A549 (cell line): ENCODE measurements around the gene BUD23. TPM values are rescaled to one million over a fixed set of nuclear protein-coding genes. Genes with fewer than 3 reads are reported as not detected.
A peak's percentile ranks its signal among the peaks of the same experiment; 100 is the strongest.

Source experiments
- ATAC-seq, 2 experiments: fragments of 200-7000 bp in 1 of 2; fragments of >200 bp in 1 of 2; cut with Nextera tagmentation in 1 of 2; cut with Tn5 transposase in 1 of 2; 3 replicates each; pipeline versions ENCODE4 v1.8.0 to v1.9.1; 2018 to 2020; ENCODE audit warnings: mild to moderate bottlenecking in 1 of 2, moderate library complexity in 1 of 2
- CTCF ChIA-PET: fragments of 300-600 bp; sonication (Branson Sonifier 250); formaldehyde crosslinking; extraction: SDS; loops from one replicate; lab custom pipeline; 2021; ENCODE audit warnings: antibody characterized with exemption, inconsistent platforms; lab: Yijun Ruan, JAX
- POLR2A ChIA-PET: fragments of 350-600 bp; formaldehyde crosslinking; extraction: SDS; loops from one replicate; lab custom pipeline; 2021; ENCODE audit warnings: antibody characterized with exemption, inconsistent platforms; lab: Yijun Ruan, JAX
- DNase-seq, 2 experiments: peaks; one replicate each; pipeline versions ENCODE4 v3.0.0 to v3.0.0-alpha.2; 2011 to 2016; ENCODE audit warnings: low read depth in 1 of 2, low spot score in 1 of 2
- FAIRE-seq: peaks from 2 replicates; lab custom pipeline; 2011; peaks lifted over from hg19 to GRCh38; lab: Jason Lieb, UNC
- H3K27ac ChIP-seq, 2 experiments: fragments of >200 bp; sonication (Bioruptor Twin); formaldehyde crosslinking; 3 replicates each; pipeline ENCODE4 v1.5.1; 2016 to 2017
- H3K4me1 ChIP-seq: fragments of >200 bp; sonication (Bioruptor Twin); formaldehyde crosslinking; 3 replicates; pipeline ENCODE4 v1.6.1; 2016
- H3K4me2 ChIP-seq: fragments of >200 bp; sonication (Bioruptor Twin); formaldehyde crosslinking; 3 replicates; pipeline ENCODE4 v1.6.1; 2016
- H3K4me3 ChIP-seq: fragments of >200 bp; sonication (Bioruptor Twin); formaldehyde crosslinking; 3 replicates; pipeline ENCODE4 v1.5.1; 2016
- H3K9me3 ChIP-seq: fragments of >200 bp; sonication (Bioruptor Twin); formaldehyde crosslinking; 3 replicates; pipeline ENCODE4 v1.6.1; 2016
- BCL3 ChIP-seq: fragments of >200 bp; sonication (Bioruptor Twin); formaldehyde crosslinking; IDR thresholded peaks from 3 replicates; pipeline ENCODE4 v1.6.1; 2016
- BHLHE40 ChIP-seq: IDR thresholded peaks from 2 replicates; pipeline ENCODE4 v1.6.1; 2012; ENCODE audit warnings: low read depth, low read length, inconsistent platforms
- CBX8 ChIP-seq: fragments of 200-600 bp; sonication (generic); IDR thresholded peaks from 2 replicates; pipeline ENCODE4 v1.6.1; 2016
- CHD2 ChIP-seq: fragments of 150-350 bp; IDR thresholded peaks from 2 replicates; pipeline ENCODE4 v1.6.1; 2014; ENCODE audit warnings: low read length; ENCODE audit not compliant: partially characterized antibody
- CTCF ChIP-seq: fragments of >200 bp; sonication (Bioruptor Twin); formaldehyde crosslinking; IDR thresholded peaks from 3 replicates; pipeline ENCODE4 v1.5.1; 2016
- EHMT2 ChIP-seq: fragments of 200-600 bp; sonication (generic); IDR thresholded peaks from 2 replicates; pipeline ENCODE4 v1.6.1; 2016; ENCODE audit warnings: antibody characterized with exemption, low read depth, mild to moderate bottlenecking, moderate library complexity
- ELK1 ChIP-seq: fragments of 150-350 bp; IDR thresholded peaks from 2 replicates; pipeline ENCODE4 v1.6.1; 2014; ENCODE audit warnings: low read depth, mild to moderate bottlenecking, low read length
- FOSB ChIP-seq: fragments of 250-450 bp; sonication (Bioruptor Pico); IDR thresholded peaks from 2 replicates; pipeline ENCODE4 v1.5.0; 2020; ENCODE audit warnings: mild to moderate bottlenecking, moderate library complexity
- FOSL2 ChIP-seq, 2 experiments: fragments of 450-650 bp in 1 of 2; fragments of >200 bp in 1 of 2; sonication (Bioruptor Twin) in 1 of 2; formaldehyde crosslinking; IDR thresholded peaks; 2 replicates each; pipeline versions ENCODE4 v1.5.0 to v1.6.1; 2016 to 2020; ENCODE audit warnings: mild to moderate bottlenecking in 1 of 2, moderate library complexity in 1 of 2
- FOXS1 ChIP-seq: fragments of 250-450 bp; sonication (Bioruptor Pico); IDR thresholded peaks from 2 replicates; pipeline ENCODE4 v1.5.0; 2020; ENCODE audit warnings: mild to moderate bottlenecking, moderate library complexity
- GATA3 ChIP-seq: IDR thresholded peaks from 2 replicates; pipeline ENCODE4 v1.6.1; 2012; ENCODE audit warnings: borderline replicate concordance
- HMGXB4 ChIP-seq: fragments of 250-450 bp; sonication (Bioruptor Pico); IDR thresholded peaks from 2 replicates; pipeline ENCODE4 v1.5.0; 2021; ENCODE audit warnings: mild to moderate bottlenecking, moderate library complexity, borderline replicate concordance
- JUN ChIP-seq, 2 experiments: fragments of >200 bp; sonication (Bioruptor Twin); formaldehyde crosslinking; IDR thresholded peaks; 2 replicates in 1 of 2; 3 replicates in 1 of 2; pipeline ENCODE4 v1.6.1; 2016 to 2017
- KDM5A ChIP-seq: fragments of 200-600 bp; sonication (generic); IDR thresholded peaks from 2 replicates; pipeline ENCODE4 v1.6.1; 2016; ENCODE audit warnings: antibody characterized with exemption, mild to moderate bottlenecking
- MAX ChIP-seq: IDR thresholded peaks from 2 replicates; pipeline ENCODE4 v1.6.1; 2012
- MYC ChIP-seq: IDR thresholded peaks from 2 replicates; pipeline ENCODE4 v1.6.1; 2012; ENCODE audit warnings: mild to moderate bottlenecking, inconsistent platforms, low read length, improper control_type of control experiment, borderline replicate concordance
- PBX3 ChIP-seq: IDR thresholded peaks from 2 replicates; pipeline ENCODE4 v1.6.1; 2012
- PHF8 ChIP-seq: fragments of 200-600 bp; sonication (generic); IDR thresholded peaks from 2 replicates; pipeline ENCODE4 v1.6.1; 2016; ENCODE audit warnings: low read depth, mild to moderate bottlenecking, antibody characterized with exemption, moderate library complexity, borderline replicate concordance
- POLR2A ChIP-seq: IDR thresholded peaks from 2 replicates; pipeline ENCODE4 v1.6.1; 2012; ENCODE audit warnings: mild to moderate bottlenecking, low read length
- RAD21 ChIP-seq, 2 experiments: fragments of >200 bp in 1 of 2; sonication (Bioruptor Twin) in 1 of 2; formaldehyde crosslinking in 1 of 2; IDR thresholded peaks in 1 of 2; conservative IDR thresholded peaks in 1 of 2; 2 replicates in 1 of 2; 3 replicates in 1 of 2; pipeline ENCODE4 v1.6.1; 2012 to 2018; ENCODE audit warnings: inconsistent platforms in 1 of 2
- SMC3 ChIP-seq: fragments of >200 bp; sonication (Bioruptor Twin); formaldehyde crosslinking; IDR thresholded peaks from 3 replicates; pipeline ENCODE4 v1.6.1; 2018; ENCODE audit warnings: inconsistent platforms
- USF2 ChIP-seq: fragments of 450-650 bp; IDR thresholded peaks from 2 replicates; pipeline ENCODE4 v1.6.1; 2014; ENCODE audit warnings: antibody characterized with exemption
- WGBS: methylation state at CpG from one replicate; pipeline ENCODE4 v1.1.6; 2017; ENCODE audit errors: missing lambda C conversion rate; 5-methylcytosine and 5-hydroxymethylcytosine counted together
- polyA minus RNA-seq: library from RNA; depleted of rRNA, polyadenylated mRNA; stranded (reverse); fragments of >200 nt; gene quantifications from 2 replicates; pipeline ENCODE4 v1.2.3, GENCODE V29; 2011; rRNA and poly(A)+ RNA removed
- polyA plus RNA-seq, 4 experiments: library from polyadenylated mRNA; depleted of rRNA in 3 of 4; stranded (reverse); fragments of >200 nt; fragmentation: RNase III in 1 of 4; extraction: RNeasy Plus Mini Kit Qiagen cat#74134 plus additional on column Dnase treatment in 1 of 4; gene quantifications; 2 replicates in 3 of 4; 3 replicates in 1 of 4; pipeline ENCODE4 v1.2.3, GENCODE V29; 2011 to 2017

Gene BUD23
- 131 and 161 TPM in 2 replicates for polyA plus RNA-seq (2011; rRNA removed)
- polyA plus RNA-seq (2012; cell fraction: cytosol; rRNA removed), result 174 and 207 TPM in 2 replicates
- polyA plus RNA-seq (2012; cell fraction: nucleus; rRNA removed), result 105 and 131 TPM in 2 replicates
- polyA plus RNA-seq (2017; fragmentation: RNase III; extraction: RNeasy Plus Mini Kit Qiagen cat#74134 plus additional on column Dnase treatment), result 130 to 145 TPM (median 134 TPM) in 3 replicates
- 64.7 and 68.8 TPM in 2 replicates for polyA minus RNA-seq

- Histone ChIP-seq H3K4me1 (peaks cover 33% of the 10 kb centered on the region), H3K27ac (peak within 1 kb of the TSS; percentile 92 to 93), H3K9me3 (no peaks in the 10 kb centered on the region), H3K4me3 (peak within 1 kb of the TSS; percentile 77), H3K4me2 (peak within 1 kb of the TSS; percentile 99)
- ChIA-PET CTCF (interaction anchor here (0.6 to 2.6 kb wide), 4 partner anchors 15 to 131 kb away, joined by 3 to 15 read pairs (median 4); no protein-coding TSS in a partner anchor), POLR2A (interaction anchor here (0.6 to 1.2 kb wide), 4 partner anchors 13 to 42 kb away, joined by 3 to 13 read pairs (median 5); no protein-coding TSS in a partner anchor)
- 0% methylated on average over 20 of the region's 68 CpGs for WGBS
- ATAC-seq (peak; percentile 96), FAIRE-seq (no peak), DNase-seq (peak; percentile 93 to 98)
- no peak for TF ChIP-seq USF2
- peak; percentile 71 to 90; a peak in 3 of 5 replicates for TF ChIP-seq JUN (IDR thresholded peaks at IDR 0.05)
- TF ChIP-seq RAD21 (conservative IDR thresholded peaks at IDR 0.05 in 1 of 2, IDR thresholded peaks at IDR 0.05 in 1 of 2), result no peak; a peak in 1 of 5 replicates
- TF ChIP-seq PHF8, result peak; percentile 81; the same call in 1 of the 2 replicates
- peak; percentile 77 for TF ChIP-seq POLR2A
- peak; percentile 26; the same call in 1 of the 2 replicates for TF ChIP-seq GATA3
- no peak; the same call in 1 of the 2 replicates for TF ChIP-seq HMGXB4 (CRISPR knock-in tag)
- no peak for TF ChIP-seq FOSB
- TF ChIP-seq EHMT2, result no peak
- TF ChIP-seq MAX, result peak; percentile 91
- no peak for TF ChIP-seq BHLHE40
- peak; percentile 81; the same call in 1 of the 2 replicates for TF ChIP-seq MYC
- TF ChIP-seq FOXS1 (CRISPR knock-in tag), result no peak
- 0 out of 3 replicates have a peak, but pooled peaks have one; percentile 12 for TF ChIP-seq SMC3
- TF ChIP-seq KDM5A, result peak; percentile 98
- TF ChIP-seq ELK1, result no peak
- no peak for TF ChIP-seq PBX3
- TF ChIP-seq BCL3, result peak; percentile 78; the same call in 2 of the 3 replicates
- TF ChIP-seq CHD2, result peak; percentile 25
- no peak for TF ChIP-seq CBX8
- no peak for TF ChIP-seq CTCF
- TF ChIP-seq FOSL2 (IDR thresholded peaks at IDR 0.05), result no peak
- TF ChIP-seq FOSL2 (CRISPR knock-in tag; IDR thresholded peaks at IDR 0.05), result peak; percentile 27; the same call in 1 of the 2 replicates
Measured at GRCh38 chr7:73683056-73683787, at the start of gene BUD23, which contains the start of gene DNAJC30. TSS of gene BUD23 (plus strand) at chr7:73683597. CDS start at chr7:73683626, 29 bp downstream. TSS of gene DNAJC30 (minus strand) at chr7:73683453. CDS start at chr7:73683423, 30 bp downstream.
